B cell (primary cell): ENCODE results near the gene LSM4. TPM values are rescaled to one million over a fixed set of nuclear protein-coding genes. Genes with fewer than 3 reads are reported as not detected.

Source experiments
- ATAC-seq: fragments of 200-7000 bp; cut with Tn5 transposase; one replicate; pipeline ENCODE4 v1.10.0; 2021; ENCODE audit warnings: low read depth, mild to moderate bottlenecking, moderate number of reproducible peaks, moderate library complexity
- CTCF ChIA-PET: fragments of 350-600 bp; sonication (Branson Sonifier 250); formaldehyde crosslinking; loops from one replicate; lab custom pipeline; 2021; ENCODE audit warnings: antibody characterized with exemption, inconsistent platforms; lab: Charles Lee
- POLR2A ChIA-PET: fragments of 350-600 bp; sonication (Branson Sonifier 250); formaldehyde crosslinking; loops from one replicate; lab custom pipeline; 2021; ENCODE audit warnings: antibody characterized with exemption; lab: Charles Lee
- DNase-seq: peaks from one replicate; pipeline ENCODE4 v3.0.0; 2013
- H2AFZ ChIP-seq: 2 replicates; pipeline ENCODE4 v1.6.1; 2012; ENCODE audit warnings: mild to moderate bottlenecking, low read depth, low read length; ENCODE audit not compliant: insufficient read depth, poor library complexity, severe bottlenecking
- H3K27ac ChIP-seq, 2 donors: 1 replicate in 1 of 2; 2 replicates in 1 of 2; pipeline ENCODE4 v1.5.1; 2012 to 2013; ENCODE audit warnings: low read length in 2 of 2, mild to moderate bottlenecking in 2 of 2, moderate library complexity in 1 of 2
- H3K27me3 ChIP-seq, 4 experiments: fragments of 200-600 bp in 1 of 4; sonication (generic) in 1 of 4; replicated peaks in 1 of 4; 1 replicate in 2 of 4; 2 replicates in 2 of 4; pipeline versions ENCODE4 v1.6.1 to v1.7.0; 2013 to 2016; ENCODE audit warnings: low read length in 3 of 4, mild to moderate bottlenecking in 2 of 4, mixed read lengths in 1 of 4, moderate library complexity in 1 of 4; ENCODE audit not compliant: insufficient read depth in 4 of 4, control insufficient read depth in 3 of 4; ENCODE audit errors: control extremely low read depth in 1 of 4
- H3K36me3 ChIP-seq, 2 experiments: replicated peaks in 1 of 2; 1 replicate in 1 of 2; 2 replicates in 1 of 2; pipeline versions ENCODE4 v1.6.1 to v1.7.1; 2013; ENCODE audit warnings: low read length in 1 of 2; ENCODE audit not compliant: insufficient read depth in 2 of 2, control insufficient read depth in 1 of 2; ENCODE audit errors: control extremely low read depth in 1 of 2, extremely low read depth in 1 of 2
- H3K4me1 ChIP-seq, 2 donors: fragments of 200-600 bp in 1 of 2; sonication (generic) in 1 of 2; 1 replicate in 1 of 2; 2 replicates in 1 of 2; pipeline versions ENCODE4 v1.5.1 to v1.6.1; 2013 to 2017; ENCODE audit warnings: low read length in 2 of 2; ENCODE audit not compliant: control insufficient read depth in 2 of 2, insufficient read depth in 2 of 2
- H3K4me2 ChIP-seq: replicated peaks from 2 replicates; pipeline ENCODE3; 2012; ENCODE audit warnings: mild to moderate bottlenecking, low read depth, low read length; ENCODE audit not compliant: poor library complexity, severe bottlenecking
- H3K4me3 ChIP-seq, 5 experiments: fragments of 200-600 bp in 1 of 5; sonication (generic) in 1 of 5; 1 replicate in 3 of 5; 2 replicates in 2 of 5; pipeline versions ENCODE4 v1.5.1 to v1.7.0; 2011 to 2016; ENCODE audit warnings: low read length in 4 of 5, mild to moderate bottlenecking in 4 of 5, low read depth in 2 of 5, control low read depth in 1 of 5, moderate library complexity in 1 of 5; ENCODE audit not compliant: insufficient read depth in 1 of 5; ENCODE audit errors: control extremely low read depth in 1 of 5, extremely low read depth in 1 of 5
- H3K79me2 ChIP-seq: fragments of 200-600 bp; sonication (generic); one replicate; pipeline ENCODE4 v1.6.0; 2016; ENCODE audit warnings: low read length; ENCODE audit not compliant: control insufficient read depth, insufficient read depth
- H3K9ac ChIP-seq: fragments of 200-600 bp; sonication (generic); 2 replicates; pipeline ENCODE4 v1.6.1; 2017; ENCODE audit warnings: mild to moderate bottlenecking, low read length, moderate library complexity
- H3K9me3 ChIP-seq, 3 donors: one replicate each; pipeline versions ENCODE4 v1.6.1 to v1.7.1; 2013; ENCODE audit warnings: low read length in 2 of 3; ENCODE audit not compliant: control insufficient read depth in 2 of 3, insufficient read depth in 1 of 3; ENCODE audit errors: control extremely low read depth in 1 of 3
- H4K20me1 ChIP-seq: 2 replicates; pipeline ENCODE4 v1.6.0; 2012; ENCODE audit warnings: mild to moderate bottlenecking, low read length; ENCODE audit not compliant: insufficient read depth, control insufficient read depth, poor library complexity, severe bottlenecking
- H3K27ac Mint-ChIP-seq: one replicate; pipeline ENCODE4 v1.8.0; 2021; ENCODE audit warnings: mixed read lengths
- H3K27me3 Mint-ChIP-seq: one replicate; pipeline ENCODE4 v1.8.0; 2021; ENCODE audit warnings: mixed read lengths
- H3K4me1 Mint-ChIP-seq: one replicate; pipeline ENCODE4 v1.8.0; 2021; ENCODE audit warnings: mixed read lengths
- H3K4me3 Mint-ChIP-seq: one replicate; pipeline ENCODE4 v1.8.0; 2021; ENCODE audit warnings: mixed read lengths
- H3K9me3 Mint-ChIP-seq: one replicate; pipeline ENCODE4 v1.8.0; 2022; ENCODE audit warnings: mixed read lengths; ENCODE audit not compliant: insufficient read depth
- EZH2 ChIP-seq: IDR thresholded peaks from 2 replicates; pipeline ENCODE4 v1.6.1; 2012; ENCODE audit warnings: borderline replicate concordance, low read depth, mild to moderate bottlenecking, moderate library complexity, low read length; ENCODE audit not compliant: insufficient read depth, poor library complexity, severe bottlenecking
- WGBS: methylation state at CpG from one replicate; pipeline ENCODE4 v1.1.5; 2013; ENCODE audit warnings: missing lambda C conversion rate; ENCODE audit not compliant: insufficient coverage; 5-methylcytosine and 5-hydroxymethylcytosine counted together
- intact Hi-C: fragments of 100-400 bp; cut with micrococcal nuclease; formaldehyde crosslinking; loops from one replicate; pipeline ENCODE4 v1.10.0; 2022
- polyA plus RNA-seq: library from polyadenylated mRNA; depleted of rRNA; stranded (reverse); fragments of >200 nt; gene quantifications from 2 replicates; pipeline ENCODE4 v1.2.3, GENCODE V29; 2012
- total RNA-seq, 2 donors: library from RNA; stranded (reverse); fragments of 120-200 nt in 1 of 2; gene quantifications; 1 replicate in 1 of 2; 2 replicates in 1 of 2; pipeline versions ENCODE4 v1.2.3 to v1.2.4, GENCODE V29; 2013 to 2022
- TF ChIP-seq, protein P1 (sequence below): fragments of 200-600 bp; IDR thresholded peaks from one replicate; pipeline ENCODE4 v1.8.0; 2022; ENCODE audit warnings: antibody characterized with exemption, mild to moderate bottlenecking

LSM4 gene
- total and polyA plus RNA-seq, 2 donors (not counting 1 experiment from before 2014, with no cell fraction given): 66.3 to 86.1 TPM

DNA sequence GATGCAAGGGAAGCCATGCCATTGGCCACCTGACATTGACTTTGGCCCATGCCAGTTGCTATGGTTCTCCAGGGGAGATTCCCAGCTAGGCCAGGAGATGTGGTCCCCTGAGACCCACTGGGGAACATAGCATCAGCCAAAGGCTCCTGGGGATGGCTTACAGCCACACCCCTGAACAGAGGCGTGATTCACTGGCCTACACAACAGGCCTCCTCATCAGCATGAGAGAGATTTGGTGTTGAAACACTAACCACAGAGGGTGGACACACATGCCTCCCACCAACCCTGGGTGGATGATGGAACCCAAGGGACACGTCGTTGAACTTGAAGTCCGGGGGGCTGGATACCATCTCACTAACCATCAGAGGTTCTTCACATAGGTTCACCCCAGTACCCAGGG is 63.0 kb downstream of the LSM4 start:
- no peak overlapping the region for H3K9ac ChIP-seq
- WGBS: 90% methylated on average over 4 of the region's 4 CpGs
- Mint-ChIP-seq H3K27ac (no peak overlapping the region), H3K4me3 (no peak overlapping the region), H3K27me3 (no peaks in the 10 kb centered on the region), H3K9me3 (no peaks in the 10 kb centered on the region), H3K4me1 (peaks cover 4% of the 10 kb centered on the region)
- H2AFZ ChIP-seq: no peak overlapping the region
- peaks cover 0 to 7% (median 2%) of the 10 kb centered on the region in 3 donors for H3K9me3 ChIP-seq
- peaks cover 49% of the 10 kb centered on the region for H3K79me2 ChIP-seq
- H3K4me1 ChIP-seq: peaks cover 8% of the 10 kb centered on the region in 2 donors
- peaks cover 76% of the 10 kb centered on the region for H4K20me1 ChIP-seq
- H3K27ac ChIP-seq: no peak overlapping the region
- ChIA-PET POLR2A (no interaction called here), CTCF (interaction anchor here (0.6 to 1.5 kb wide), 5 partner anchors 14 to 147 kb away, joined by 3 to 4 read pairs (median 3); partner anchors contain the start of gene IQCN)
- no peak overlapping the region for H3K4me3 ChIP-seq
- H3K27me3 ChIP-seq: no peaks in the 10 kb centered on the region
- ATAC-seq (no peak), DNase-seq (peak; percentile 44)
- H3K4me2 ChIP-seq: no peak overlapping the region
- H3K36me3 ChIP-seq: peaks cover 0 to 37% of the 10 kb centered on the region in 2 experiments
- intact Hi-C loops: no loop called here
- TF ChIP-seq EZH2: no peak
- TF ChIP-seq, protein P1, sequence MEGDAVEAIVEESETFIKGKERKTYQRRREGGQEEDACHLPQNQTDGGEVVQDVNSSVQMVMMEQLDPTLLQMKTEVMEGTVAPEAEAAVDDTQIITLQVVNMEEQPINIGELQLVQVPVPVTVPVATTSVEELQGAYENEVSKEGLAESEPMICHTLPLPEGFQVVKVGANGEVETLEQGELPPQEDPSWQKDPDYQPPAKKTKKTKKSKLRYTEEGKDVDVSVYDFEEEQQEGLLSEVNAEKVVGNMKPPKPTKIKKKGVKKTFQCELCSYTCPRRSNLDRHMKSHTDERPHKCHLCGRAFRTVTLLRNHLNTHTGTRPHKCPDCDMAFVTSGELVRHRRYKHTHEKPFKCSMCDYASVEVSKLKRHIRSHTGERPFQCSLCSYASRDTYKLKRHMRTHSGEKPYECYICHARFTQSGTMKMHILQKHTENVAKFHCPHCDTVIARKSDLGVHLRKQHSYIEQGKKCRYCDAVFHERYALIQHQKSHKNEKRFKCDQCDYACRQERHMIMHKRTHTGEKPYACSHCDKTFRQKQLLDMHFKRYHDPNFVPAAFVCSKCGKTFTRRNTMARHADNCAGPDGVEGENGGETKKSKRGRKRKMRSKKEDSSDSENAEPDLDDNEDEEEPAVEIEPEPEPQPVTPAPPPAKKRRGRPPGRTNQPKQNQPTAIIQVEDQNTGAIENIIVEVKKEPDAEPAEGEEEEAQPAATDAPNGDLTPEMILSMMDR: no peak

DNA sequence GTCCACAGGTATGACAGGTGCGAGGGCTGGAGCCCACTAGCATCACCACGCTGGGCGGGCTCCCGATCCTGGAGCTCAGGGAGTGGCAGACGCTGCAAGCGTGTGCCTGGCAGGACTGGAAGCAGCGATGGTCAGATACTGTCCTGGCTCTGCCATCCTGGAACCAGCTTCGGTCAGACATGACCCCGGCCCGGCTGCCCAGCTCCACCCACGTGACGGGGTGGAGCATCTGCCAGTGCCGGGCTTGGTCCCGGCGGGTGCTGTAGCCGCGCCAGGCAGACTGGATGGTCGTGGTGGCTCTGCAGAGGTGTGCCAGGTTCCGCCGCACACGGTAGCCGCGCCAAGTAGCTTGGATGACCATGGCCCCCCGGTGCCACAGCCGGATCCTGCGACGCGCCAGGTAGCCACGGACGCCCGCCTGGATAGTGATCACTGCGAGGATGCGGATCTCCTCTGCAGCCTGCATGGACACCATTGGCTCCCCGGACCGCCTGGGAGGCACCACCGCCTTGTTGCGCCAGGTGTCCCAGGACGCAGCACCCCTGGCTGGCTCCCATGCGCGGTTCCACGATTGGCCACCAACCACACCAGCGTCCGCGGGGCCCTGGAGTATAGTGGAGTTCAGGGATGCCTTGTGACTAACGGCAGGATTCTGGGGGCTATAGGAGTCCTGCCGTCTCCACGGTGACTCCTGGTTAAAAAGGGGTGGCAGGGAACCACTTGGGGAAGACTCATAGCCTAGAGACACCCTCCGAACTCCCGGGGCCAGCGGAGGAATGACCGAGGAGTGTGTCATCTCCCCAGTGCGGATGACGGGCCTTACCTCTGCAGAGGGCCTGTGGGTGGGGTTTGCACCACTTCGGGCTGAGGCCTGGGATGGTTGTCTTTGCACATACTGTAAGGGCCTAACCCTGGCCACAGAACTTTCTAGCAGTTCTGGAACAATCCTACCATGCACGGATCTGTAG is 65.1 kb downstream of the LSM4 start:
- no peaks in the 10 kb centered on the region for H3K27me3 Mint-ChIP-seq
- peaks cover 0 to 16% of the 10 kb centered on the region in 2 experiments for H3K36me3 ChIP-seq
- intact Hi-C loops: no loop called here
- WGBS: 95% methylated on average over 55 of the region's 55 CpGs
- H3K27me3 ChIP-seq: peaks cover 0 to 10% (median 0%) of the 10 kb centered on the region in 4 experiments
- peaks cover 24 to 29% of the 10 kb centered on the region in 2 donors for H3K4me1 ChIP-seq
- POLR2A ChIA-PET: no interaction called here
- DNase-seq (peak; percentile 45), ATAC-seq (no peak)
- H3K9me3 Mint-ChIP-seq: no peaks in the 10 kb centered on the region
- CTCF ChIA-PET: interaction anchor here (1.1 kb wide), 1 partner anchor 22 kb away, joined by 3 read pairs; no protein-coding TSS in a partner anchor
- peaks cover 61% of the 10 kb centered on the region for H4K20me1 ChIP-seq
- no peak overlapping the region for H3K27ac Mint-ChIP-seq
- no peak overlapping the region for H3K4me3 Mint-ChIP-seq
- H3K4me3 ChIP-seq: no peak overlapping the region
- no peak overlapping the region for H3K4me2 ChIP-seq
- peaks cover 28% of the 10 kb centered on the region for H3K79me2 ChIP-seq
- TF ChIP-seq EZH2: no peak
- TF ChIP-seq, protein P1: no peak
- peaks cover 0 to 8% (median 2%) of the 10 kb centered on the region in 3 donors for H3K9me3 ChIP-seq
- no peak overlapping the region for H3K9ac ChIP-seq
- no peak overlapping the region for H3K27ac ChIP-seq
- no peak overlapping the region for H2AFZ ChIP-seq
- peaks cover 21% of the 10 kb centered on the region for H3K4me1 Mint-ChIP-seq
